Islet precursor cell (in vitro differentiated cells): ENCODE data around the gene SGO2.
"Not testable (repeated sequence)": the region's sequence is repeated elsewhere in the genome, so short reads cannot be mapped to it uniquely, and the experiment has no call there.

ENCODE experiments used
- DNase-seq: peaks from one replicate; pipeline ENCODE4 v3.0.0-alpha.2; 2018

Gene SGO2

DNA sequence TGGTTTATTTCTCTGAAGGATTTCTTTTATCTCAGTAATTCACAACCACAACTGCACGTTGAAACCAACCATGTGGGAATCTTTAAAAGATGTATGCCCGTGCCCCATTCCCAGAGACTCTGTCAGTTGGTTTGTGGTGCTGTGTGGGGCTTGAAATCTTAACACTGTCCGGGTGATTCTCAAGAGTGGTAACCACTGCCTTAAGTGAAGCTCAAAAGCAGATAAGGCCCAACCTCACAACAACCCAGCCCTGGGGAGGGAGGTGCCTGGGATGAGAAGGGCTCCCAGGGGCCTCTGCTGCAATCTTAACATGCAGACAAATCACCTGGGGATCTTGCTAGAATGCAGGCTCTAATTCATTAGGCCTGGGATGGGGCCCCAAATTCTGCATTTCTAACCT is 73.2 kb downstream of the SGO2 start:
- DNase-seq: no peak

DNA sequence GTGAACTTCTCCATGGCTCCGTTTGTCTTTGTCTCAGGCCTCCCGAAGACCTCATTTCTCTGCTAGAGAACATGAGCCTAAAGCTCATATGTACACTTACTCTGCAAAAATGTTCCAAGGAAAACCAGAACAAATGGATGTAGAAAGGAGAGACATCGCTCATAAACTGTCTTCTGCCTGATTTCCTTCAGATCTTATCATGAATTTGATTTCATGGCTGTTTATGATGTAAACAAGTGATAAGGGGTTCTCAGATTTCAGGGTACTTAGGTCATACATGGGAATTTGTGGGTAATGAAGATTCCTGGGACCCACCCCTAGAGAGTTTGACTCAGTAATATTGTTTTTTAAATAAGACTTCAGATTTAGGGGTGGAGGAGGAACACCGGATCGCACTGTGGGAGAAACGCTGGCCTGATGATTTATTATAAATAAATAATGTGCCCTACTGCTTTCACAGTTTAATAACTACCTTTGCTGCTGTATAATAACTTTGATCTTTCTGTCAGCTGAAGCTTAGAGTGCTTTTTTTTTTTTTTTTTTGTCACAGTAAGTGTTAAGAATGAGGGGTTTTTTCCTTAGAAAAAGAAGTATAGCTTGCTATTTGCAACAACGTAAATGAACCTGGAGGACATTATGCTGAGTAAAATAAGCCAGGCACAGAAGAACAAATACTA is 74.7 kb downstream of the SGO2 start:
- DNase-seq: no peak

- no peak for DNase-seq
These were observed 76.6 kb downstream of the SGO2 start for GRCh38 chr2:200602584-200602983.

DNA sequence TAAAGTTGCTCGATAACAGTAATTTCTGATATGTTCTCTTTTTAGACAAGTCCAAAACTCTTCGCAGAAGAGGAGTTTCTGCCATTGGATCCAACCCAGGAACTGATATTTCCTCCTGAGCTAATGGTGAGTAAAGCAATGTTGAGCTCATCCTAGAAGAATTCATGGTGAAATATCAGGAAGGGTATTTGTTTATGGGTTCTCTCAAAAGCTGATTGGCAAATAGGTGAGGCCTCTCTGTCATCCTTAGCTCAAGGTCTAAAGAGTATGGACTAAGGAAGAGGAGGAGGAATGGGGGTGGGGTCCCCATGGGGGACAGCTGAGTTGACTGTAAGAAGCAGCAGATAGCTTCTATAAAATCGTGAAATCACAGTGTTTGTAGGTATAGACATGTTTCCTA is 78.0 kb downstream of the SGO2 start:
- no peak for DNase-seq

- DNase-seq: no peak
These were observed 78.7 kb downstream of the SGO2 start for GRCh38 chr2:200604571-200605255.

DNA sequence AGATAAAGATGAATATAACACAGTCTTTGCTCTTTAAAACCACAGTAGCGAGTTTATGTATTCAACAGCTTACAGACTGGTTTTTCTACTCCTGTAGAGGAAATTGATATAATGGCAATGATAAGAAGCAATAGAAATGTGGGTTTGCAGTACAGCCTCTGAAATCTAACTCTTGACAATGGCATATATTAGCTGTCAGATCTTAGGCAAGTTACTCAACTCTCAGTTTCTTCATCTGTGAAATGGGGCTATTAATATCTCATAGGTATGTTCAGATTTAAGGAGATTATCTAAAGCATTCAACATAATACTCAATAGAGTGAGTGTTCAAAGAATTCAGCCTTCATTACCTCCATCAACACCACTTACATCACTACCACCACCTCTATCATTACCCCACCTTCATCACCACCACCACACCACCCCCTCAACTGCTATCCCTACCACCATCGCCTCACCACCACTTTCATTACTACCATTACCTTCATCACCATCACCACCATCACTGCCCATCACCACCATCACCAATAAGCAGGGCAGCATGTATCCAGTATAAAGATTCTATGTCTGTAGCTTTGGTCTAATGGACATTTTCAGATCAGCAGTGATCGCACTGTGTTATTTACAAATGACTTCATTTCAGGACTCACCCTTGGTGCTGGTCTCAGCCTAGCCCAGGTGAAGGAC is 82.5 kb downstream of the SGO2 start:
- no peak for DNase-seq

- no peak for DNase-seq
These were observed 83.1 kb downstream of the SGO2 start for GRCh38 chr2:200609028-200609614.

DNA sequence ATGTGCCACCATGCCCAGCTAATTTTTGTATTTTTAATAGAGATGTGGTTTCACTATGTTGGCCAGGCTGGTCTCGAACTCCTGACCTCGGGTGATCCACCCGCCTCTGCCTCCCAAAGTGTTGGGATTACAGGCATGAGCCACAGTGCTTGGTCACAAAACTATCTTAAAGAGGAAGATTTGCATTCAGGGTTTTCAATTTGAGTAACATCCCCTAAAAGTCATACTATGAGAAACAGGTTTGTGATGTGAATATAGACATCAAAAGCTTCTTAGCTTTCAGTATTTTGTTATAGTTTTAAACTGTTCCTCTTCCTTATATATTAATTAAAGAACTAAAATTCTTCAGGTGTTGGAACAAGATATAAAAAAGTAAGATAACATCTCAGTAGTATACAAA is 84.2 kb downstream of the SGO2 start:
- DNase-seq: not testable (repeated sequence)

- DNase-seq: no peak
These were observed 87.7 kb downstream of the SGO2 start for GRCh38 chr2:200613692-200614091.

- DNase-seq: no peak
These were observed 88.2 kb downstream of the SGO2 start for GRCh38 chr2:200614249-200614648.

DNA sequence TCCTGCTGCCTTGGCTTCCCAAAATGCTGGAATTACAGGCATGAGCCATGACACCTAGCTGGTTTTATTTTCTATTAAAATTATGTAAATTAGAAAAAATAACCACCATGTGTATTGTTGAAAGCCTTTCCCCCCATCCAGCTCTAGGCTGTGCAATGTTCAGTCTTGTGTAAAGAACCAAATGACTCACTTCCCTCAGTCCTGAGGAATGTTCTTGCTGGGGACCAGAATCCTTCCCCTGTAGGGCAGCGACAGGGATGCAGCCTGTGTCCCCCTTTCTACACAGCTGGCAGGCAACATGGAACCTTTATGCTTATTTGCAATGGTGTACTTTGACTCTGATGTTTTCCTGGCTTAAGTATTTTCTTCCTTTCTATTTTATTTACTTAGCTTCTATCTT is 89.2 kb downstream of the SGO2 start:
- peak; percentile 73 for DNase-seq

- DNase-seq: no peak
These were observed 90.2 kb downstream of the SGO2 start for GRCh38 chr2:200616193-200616592.

DNA sequence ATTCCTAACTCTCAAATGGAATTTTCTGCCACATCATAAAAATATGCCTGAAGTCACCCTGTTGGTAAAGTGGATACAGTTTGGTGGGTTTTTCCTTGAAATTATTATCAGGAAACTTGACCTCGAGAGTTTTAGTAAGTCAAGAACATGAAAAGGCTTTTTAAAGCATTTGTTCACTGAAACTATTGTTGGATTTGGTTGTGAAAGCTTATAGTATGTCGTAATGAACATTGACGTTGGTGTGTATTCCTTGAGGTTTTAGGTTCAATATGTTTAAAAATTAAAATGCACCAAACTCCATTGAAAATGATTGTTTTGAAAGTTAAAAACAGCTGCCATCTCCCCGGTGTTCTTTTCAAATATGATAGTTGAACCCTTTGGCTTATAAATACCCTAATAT is 90.6 kb downstream of the SGO2 start:
- no peak for DNase-seq

DNA sequence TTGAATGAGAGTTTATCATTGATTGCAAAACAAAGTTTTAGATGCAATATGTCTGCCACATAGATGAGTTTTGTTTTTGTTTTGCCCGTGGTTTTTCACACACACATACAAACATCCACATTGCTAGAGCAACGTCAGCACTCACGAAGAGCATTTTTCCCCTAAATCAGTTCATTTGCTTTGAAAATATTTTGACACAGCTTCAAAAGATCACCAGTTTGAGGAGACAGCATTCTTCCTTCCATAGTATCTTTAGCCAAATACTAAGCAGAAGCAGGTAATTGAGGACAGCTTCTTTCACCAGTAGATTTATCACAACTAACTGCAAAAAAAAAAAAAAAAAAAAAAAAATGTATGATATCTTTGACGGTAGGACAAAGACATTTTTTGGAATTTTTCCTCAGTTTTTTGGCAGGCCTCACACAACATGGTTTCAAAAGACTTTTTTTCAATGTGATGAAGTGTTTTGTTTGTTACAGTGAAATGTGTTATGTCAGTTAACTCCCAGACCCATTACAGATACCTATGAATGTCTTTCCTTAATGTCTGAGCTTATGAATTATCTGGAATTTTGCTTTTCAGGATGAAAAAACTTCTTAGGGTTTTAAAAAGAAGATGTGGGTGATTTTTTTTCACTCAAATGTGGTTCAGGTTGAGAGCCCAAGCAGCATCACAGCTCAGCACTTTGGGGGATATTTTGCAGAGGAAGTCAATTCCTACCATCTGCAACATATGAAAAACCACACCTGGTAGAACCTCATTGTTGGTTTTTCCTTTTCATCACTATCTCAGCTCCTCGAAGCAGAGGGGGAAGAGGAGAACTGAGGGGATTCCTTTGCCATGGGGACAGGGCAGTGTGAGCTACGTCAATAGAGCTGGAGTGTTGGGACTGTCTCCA is 91.4 kb downstream of the SGO2 start:
- no peak for DNase-seq

- DNase-seq: no peak
These were observed 92.0 kb downstream of the SGO2 start for GRCh38 chr2:200618054-200618419.

DNA sequence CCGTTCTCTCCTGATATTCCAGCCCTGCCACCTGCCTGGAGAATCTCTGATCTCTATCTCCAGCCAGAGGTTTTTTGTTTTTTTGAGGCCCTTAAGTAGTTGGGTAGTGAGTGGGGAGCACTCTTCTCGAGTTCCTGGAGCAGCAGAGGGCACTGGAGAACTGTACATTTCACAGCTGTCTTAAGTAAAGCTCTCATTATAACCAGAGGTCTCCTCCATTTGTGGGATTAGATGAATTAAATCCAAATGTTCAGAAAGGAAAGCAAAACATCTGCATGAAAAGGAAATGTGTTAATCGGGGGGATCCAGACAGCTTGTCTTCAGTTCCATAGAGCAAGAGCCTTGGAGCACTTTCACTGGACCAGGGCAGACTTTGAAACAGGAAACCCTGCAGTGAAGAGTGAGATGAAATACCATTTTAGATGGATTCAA is 92.6 kb downstream of the SGO2 start:
- no peak for DNase-seq

DNA sequence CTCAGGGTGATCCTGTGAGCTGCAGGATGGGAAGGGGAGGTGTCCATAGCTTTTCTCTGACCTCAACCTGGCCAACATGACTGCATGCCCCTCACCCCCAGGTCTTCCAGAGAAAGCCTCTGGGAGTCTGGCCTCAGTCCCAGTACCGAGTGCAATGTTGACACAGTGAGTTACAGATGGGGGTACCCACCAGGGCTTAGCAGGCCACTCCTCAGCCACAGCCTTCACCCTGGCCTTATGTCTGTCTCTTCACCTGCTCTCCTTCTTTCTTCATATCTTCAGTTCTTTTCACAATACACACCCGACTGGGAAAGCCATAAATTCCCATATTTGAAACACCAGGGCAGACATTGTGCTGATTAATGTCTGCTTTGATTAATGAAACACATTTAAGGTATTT is 93.3 kb downstream of the SGO2 start:
- DNase-seq: no peak

- no peak for DNase-seq
These were observed 94.8 kb downstream of the SGO2 start for GRCh38 chr2:200620606-200621390.

GRCh38 chr2:200622106-200622505 is 96.1 kb downstream of the SGO2 start:
- no peak for DNase-seq

DNA sequence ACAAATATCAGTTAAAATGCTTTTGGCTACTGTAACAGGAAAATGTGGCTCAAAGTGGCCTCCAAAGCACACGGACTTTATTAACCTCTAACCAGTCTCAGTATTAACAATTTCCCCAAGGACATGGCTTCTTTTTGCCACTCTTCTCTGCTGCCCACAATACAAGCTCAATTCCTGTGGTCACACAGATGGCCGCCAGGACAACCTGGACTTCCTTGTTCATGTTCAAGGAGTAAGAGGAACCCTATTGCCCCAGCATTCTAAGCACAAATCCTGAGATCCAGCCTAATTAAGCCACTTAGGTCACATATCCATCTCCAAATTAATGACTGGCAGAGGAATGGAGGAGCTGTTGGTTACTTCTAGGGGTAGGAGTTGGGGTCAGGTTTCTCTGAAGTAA is 98.0 kb downstream of the SGO2 start:
- DNase-seq: no peak

DNA sequence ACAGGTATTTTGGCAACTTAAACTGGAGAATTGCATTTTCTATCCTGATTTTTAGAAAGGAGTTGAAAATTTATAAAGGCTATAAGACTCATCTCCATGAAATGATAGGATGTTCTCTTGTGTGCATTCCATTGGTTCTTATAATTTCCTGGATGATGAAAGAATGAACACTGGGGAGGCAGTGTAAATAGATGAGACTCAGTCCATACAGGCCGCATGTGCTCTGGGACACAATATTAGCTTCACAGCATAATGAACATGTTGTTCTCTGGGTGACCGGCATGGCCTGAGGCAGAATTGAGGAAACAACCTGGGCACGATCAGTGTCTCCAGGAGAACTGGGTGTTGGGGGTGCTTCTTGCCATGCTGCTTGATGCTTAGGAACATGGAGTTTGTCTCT is 98.7 kb downstream of the SGO2 start:
- DNase-seq: no peak

DNA sequence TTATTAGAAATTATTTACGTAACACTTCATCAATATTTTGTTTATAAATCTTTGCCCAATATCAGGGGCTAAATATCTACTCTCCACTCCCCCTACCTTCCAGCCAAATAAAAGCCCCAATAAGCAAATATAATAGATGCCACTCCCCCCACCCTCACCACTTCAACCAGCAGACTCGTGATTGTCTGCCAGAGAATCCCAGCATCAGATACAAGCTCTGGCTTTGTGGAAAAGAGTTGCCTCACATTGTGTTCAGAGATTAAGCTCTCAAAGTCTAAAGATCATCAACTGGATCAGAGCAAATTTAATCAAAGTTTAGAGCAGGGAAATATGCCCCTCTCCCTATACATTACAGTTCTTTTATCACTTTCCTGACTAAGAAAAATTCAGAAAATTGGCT is 99.3 kb downstream of the SGO2 start:
- no peak for DNase-seq
